Activated gamma-delta T cell treated with Interleukin-2 at 50 U/mL for 16 hours (primary cell): ENCODE results near the gene RXYLT1.

Source experiments
- DNase-seq: peaks from one replicate; pipeline ENCODE4 v3.0.0-alpha.2; 2020

RXYLT1 gene

DNA sequence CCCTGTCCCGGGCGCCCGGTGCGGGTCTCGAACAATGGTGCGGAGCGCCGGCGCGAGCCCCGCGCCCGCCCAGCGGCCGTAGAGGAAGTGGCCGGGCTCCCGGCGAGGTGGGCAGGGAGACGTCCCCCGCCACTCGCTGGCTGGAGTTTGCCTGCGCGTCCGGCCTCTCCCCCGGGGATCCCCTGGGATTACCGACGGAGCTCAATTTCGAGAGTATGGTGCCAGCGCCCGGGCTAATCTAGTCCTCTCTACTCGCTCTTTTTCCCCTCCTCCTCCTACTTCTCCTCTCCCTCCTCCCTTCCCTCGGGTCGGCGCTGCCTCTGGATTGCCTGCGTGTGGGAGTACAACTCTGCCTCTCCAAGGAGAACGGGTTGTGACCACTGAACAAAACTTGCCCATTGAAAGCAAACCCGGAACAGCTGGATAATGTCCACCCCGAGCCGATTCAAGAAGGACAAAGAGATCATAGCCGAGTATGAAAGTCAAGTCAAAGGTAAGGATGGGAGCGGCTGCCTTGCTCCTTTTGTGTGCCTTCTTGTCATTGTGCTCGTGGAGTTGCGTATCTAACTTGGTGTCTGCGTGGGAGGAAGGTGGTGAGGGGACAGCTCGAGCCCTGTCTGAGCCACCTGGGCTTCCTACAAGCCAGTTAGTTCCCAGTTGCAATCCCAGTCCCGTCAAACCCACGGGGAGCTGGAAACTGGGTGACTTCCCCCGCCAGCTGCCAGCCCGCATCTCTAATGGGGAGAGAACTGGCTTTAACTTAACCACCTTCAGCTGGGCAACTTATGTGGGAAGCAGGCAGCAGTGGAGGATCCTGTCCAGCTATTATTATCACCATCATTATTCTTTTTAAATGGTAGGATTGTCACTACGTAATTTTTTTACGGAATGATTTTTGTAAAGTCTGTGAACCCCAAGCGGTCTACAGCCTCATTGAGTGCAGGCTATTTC lies 65.0 kb downstream of the RXYLT1 start, which contains the start of gene SRGAP1:
Gene SRGAP1, plus strand, starts transcription at position 310 of the 951 bp plus-strand sequence. Its CDS starts 117 bp downstream, at position 427.
- DNase-seq = no peak

DNA sequence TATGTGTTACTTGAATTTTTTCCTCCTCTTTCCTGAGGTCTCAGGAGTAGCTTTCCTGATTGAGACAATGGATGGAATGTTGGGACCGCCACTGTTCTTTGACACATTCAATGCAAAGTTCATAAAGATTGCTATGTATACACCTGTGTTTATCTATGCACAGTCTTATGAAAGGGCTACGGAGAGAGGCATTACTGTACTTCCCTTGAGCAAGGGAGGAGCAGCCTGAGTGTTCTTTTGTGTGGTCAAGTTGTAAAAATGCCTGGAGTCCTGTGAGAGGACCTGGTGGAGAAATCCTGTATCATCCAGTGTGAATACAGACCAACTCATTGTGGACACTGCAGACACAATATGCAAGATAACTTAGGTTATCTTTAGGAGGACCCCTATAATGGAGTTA lies 66.0 kb downstream of the RXYLT1 start:
- no peak for DNase-seq

DNA sequence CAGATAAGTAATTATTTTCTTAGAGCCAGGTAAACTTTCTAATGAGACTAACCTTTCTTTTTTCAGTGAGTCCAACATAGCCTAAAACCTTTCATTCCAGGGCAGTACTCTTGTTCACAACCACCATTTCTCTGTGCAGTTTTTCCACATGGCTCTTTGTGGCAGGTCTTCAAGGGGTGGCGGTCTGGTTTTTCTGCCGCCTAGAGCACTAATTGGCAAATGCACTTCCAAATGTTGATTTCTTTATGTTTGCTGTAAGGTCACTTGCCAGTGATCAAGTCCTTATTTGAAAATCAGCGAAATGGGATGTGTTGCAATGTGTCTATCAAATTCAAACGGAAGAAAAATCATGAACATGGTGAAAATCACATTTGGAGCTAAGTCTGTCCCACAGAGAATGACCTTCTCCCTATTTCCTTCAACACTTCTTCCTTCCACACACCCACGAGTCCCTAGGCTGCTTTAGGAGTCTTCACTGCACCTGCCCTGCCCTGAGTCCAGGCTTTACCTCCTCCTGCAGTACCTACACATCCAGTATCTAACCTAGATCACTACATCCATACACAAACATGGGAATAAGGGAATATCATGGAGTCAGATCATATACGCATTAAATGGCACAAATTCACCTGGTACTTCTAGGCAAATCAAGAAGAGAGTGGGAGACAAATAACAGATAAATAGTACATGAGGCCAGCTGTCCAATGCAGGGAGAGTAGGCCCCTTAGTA lies 66.7 kb downstream of the RXYLT1 start:
- DNase-seq = no peak

DNA sequence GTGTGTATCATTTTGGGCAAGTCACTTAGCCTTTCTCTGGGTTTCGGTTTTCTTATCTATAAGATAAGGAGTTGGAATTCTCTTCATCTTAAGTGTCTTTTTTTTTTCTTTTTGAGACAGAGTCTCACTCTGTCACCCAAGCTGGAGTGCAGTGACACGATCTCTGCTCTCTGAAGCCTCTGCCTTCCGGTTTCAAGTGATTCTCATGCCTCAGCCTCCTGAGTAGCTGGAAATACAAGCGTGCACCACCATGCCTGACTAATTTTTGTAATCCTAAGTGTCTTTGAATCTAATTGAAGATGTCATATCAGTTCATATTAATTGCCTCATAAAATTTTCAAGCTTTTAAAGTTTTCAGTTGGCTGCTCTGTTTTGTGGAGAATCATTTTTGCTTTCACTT lies 68.7 kb downstream of the RXYLT1 start:
- DNase-seq = no peak

DNA sequence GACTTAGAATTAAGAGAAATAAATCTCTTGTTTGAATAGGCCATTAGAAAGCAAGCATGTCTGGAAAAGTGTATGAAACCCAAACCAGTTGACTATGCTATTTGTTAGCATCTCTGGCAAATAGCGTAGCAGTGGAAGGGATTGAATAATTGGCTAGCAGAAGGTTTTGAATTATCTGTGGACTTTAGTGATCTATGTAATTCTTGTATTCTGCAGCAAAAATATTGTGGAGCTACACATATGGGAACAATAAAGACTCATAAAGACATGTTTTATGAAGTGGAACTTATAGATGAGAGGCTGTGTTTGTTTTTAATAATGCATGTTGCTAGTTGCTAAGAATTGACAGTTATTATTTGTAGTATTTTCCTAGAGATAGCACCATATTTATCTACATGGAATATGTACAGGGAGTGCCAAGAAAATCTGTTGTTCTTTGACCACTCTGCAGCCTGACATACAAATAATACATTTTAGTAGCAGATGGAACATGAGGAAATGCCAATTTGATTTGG lies 69.5 kb downstream of the RXYLT1 start:
- no peak for DNase-seq

DNA sequence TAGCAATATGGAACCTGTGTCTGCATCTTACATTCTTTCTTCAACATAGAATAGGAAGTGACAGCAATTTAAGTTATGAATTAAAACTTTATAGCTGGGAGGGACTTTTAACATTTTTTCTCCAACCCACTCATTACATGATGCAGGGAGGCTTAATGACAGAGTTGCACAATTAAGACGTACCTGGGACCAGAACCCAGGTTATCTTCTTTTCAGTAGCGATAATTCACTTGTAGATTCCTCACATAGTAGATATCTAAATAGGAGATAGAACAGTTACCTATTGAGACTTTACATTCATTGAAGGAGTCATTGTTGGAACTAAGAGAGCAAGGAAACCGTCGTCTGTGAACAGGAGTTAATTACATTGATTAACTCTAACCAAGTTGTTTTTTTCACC lies 69.9 kb downstream of the RXYLT1 start:
- DNase-seq = no peak

DNA sequence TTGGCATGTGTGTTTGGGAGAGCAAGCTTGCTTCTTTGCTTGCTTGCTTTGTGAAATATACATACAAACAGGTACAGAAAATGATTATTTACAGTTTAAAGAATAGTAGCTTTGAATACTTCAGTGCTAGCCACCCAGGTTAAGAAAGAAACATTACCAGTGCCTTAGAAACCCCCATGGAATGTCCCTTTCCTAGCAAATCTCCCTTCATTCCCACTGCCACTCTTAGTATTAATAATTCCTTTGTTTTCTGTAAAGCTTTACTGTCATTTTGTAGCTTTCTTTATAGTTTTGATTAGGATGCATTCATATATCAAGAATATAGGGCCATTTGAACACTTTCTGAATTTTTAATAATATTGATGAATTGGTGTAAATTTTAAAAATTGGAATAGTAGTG lies 74.3 kb downstream of the RXYLT1 start:
- DNase-seq = no peak

DNA sequence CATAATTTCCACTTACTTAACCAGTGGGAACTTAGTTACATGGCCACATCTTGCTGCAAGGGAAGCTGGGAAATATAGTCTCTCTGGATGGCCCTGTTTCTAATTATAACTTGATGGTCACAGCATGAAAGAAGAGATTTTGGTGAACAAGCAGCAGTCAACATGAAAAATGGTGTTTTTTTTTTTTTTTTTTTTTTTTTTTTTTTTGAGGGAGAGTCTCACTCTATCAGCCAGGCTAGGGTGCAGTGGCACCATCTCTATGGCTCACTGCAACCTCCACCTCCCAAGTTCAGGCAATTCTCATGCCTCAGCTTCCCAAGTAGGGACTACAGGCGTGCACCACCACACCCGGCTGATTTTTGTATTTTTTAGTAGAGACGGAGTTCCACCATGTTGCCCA lies 75.6 kb downstream of the RXYLT1 start:
- DNase-seq = no peak

DNA sequence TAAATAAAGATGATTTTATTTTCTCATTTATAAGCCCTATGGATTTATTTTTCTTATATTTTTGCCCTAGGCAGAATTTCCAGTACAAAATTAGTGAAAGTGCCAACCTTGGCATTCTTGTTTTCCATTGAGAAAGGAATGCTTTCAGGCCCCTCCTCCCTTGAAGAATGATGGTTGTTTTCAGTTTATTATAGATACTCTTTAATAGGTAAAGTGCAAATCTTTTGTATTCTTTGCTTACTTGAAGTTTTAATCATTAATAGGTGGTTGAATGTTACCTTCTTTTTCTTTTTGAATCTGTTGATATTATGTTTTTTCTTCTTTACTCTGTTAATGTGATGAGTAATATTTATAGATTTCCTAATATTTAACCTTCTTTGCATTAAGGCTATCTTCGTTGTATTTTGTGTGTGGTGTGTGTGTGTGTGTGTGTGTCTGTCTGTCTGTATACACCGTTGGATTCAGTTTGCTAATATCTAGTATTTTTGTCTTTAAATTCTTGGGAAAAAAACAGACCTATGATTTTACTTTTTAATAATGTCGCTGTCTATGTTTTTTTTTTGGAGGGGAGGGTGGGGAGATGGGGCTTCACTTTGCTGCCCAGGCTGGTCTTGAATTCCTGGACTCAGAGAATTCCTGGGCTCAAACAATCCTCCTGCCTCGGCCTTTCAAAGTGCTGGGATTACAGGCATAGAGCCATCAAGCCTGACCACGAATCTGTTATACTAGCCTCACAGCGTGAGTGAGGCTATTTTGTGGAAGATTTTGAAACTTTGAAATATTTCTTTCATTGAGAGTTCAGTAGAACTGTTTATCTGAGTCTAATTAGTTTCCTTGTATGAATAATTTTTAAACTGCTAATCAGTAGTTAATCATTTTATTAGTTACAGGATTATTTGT lies 78.3 kb downstream of the RXYLT1 start:
- no peak for DNase-seq
